HEK293 (cell line): ENCODE measurements around the gene SCN8A.

Source experiments
- KLF10 ChIP-seq: fragments of 450-650 bp; IDR thresholded peaks from 2 replicates; pipeline ENCODE4 v1.5.1; 2018; ENCODE audit warnings: missing biosample characterization, mild to moderate bottlenecking, missing genetic modification characterization
- KLF16 ChIP-seq: fragments of 450-650 bp; formaldehyde crosslinking; IDR thresholded peaks from 2 replicates; pipeline ENCODE4 v1.5.1; 2017; ENCODE audit warnings: missing biosample characterization, missing genetic modification characterization
- MZF1 ChIP-seq: fragments of 450-650 bp; formaldehyde crosslinking; IDR thresholded peaks from 2 replicates; pipeline ENCODE4 v1.5.1; 2017; ENCODE audit warnings: missing biosample characterization, missing genetic modification characterization, borderline replicate concordance
- YY1 ChIP-seq: fragments of 450-650 bp; formaldehyde crosslinking; IDR thresholded peaks from 2 replicates; pipeline ENCODE4 v1.5.1; 2018; ENCODE audit warnings: missing biosample characterization, missing genetic modification characterization
- ZBTB20 ChIP-seq: fragments of 450-650 bp; formaldehyde crosslinking; IDR thresholded peaks from 2 replicates; pipeline ENCODE4 v1.5.1; 2016; ENCODE audit warnings: missing biosample characterization, missing genetic modification characterization
- ZBTB8A ChIP-seq: fragments of 450-650 bp; formaldehyde crosslinking; IDR thresholded peaks from 2 replicates; pipeline ENCODE4 v1.5.1; 2016; ENCODE audit warnings: missing biosample characterization, missing genetic modification characterization
- ZNF423 ChIP-seq: fragments of 450-650 bp; formaldehyde crosslinking; IDR thresholded peaks from 2 replicates; pipeline ENCODE4 v1.5.1; 2016; ENCODE audit warnings: missing biosample characterization, missing genetic modification characterization
- TF ChIP-seq, protein P1 (sequence below): fragments of 450-650 bp; formaldehyde crosslinking; IDR thresholded peaks from 2 replicates; pipeline ENCODE4 v1.5.1; 2016; ENCODE audit warnings: missing biosample characterization, missing genetic modification characterization
- TF ChIP-seq, protein P2 (sequence below): fragments of 450-650 bp; formaldehyde crosslinking; IDR thresholded peaks from 2 replicates; pipeline ENCODE4 v1.5.1; 2016; ENCODE audit warnings: missing biosample characterization, missing genetic modification characterization
- TF ChIP-seq, protein P3 (sequence below): fragments of 450-650 bp; formaldehyde crosslinking; IDR thresholded peaks from 2 replicates; pipeline ENCODE4 v1.5.1; 2016; ENCODE audit warnings: missing biosample characterization, missing genetic modification characterization
- TF ChIP-seq, protein P4 (sequence below): fragments of 450-650 bp; formaldehyde crosslinking; IDR thresholded peaks from 2 replicates; pipeline ENCODE4 v1.5.1; 2016; ENCODE audit warnings: missing biosample characterization, missing genetic modification characterization

DNA sequence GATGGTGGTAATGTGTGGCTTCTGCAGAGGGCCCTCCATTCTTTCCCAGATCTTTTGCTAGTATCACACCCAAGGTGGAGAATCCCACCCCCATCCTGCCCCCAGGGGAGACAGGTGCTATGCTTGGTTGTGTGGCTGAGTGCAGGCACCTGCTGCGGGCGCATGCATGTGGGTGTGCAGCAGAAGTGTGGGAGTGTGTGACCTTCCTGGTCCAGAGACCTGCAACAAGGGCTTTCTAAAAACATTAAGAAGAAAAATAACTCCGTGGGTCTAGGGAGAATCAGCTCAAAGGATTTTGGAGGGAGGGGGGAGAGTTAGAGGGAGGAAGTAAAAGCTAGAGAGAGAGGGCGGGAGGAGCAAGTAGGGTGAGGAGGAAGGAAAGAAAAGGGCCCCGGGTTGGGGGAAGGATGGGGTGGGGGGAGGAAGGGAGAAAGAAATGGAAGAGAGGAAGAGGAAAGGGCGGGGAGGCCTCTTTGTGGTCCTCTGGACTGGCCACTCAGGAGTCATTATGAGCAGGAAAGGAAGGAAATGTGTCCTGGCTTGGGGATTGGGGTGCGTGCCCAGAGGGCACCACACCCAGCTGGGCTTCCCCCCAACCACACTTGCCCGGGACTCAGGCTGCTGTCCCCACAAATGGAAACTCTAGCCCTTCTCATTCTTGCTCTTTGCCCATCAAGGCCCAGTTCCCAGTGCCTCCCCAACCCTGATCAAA, 260.5 kb downstream of the SCN8A start:
- TF ChIP-seq, protein P1, sequence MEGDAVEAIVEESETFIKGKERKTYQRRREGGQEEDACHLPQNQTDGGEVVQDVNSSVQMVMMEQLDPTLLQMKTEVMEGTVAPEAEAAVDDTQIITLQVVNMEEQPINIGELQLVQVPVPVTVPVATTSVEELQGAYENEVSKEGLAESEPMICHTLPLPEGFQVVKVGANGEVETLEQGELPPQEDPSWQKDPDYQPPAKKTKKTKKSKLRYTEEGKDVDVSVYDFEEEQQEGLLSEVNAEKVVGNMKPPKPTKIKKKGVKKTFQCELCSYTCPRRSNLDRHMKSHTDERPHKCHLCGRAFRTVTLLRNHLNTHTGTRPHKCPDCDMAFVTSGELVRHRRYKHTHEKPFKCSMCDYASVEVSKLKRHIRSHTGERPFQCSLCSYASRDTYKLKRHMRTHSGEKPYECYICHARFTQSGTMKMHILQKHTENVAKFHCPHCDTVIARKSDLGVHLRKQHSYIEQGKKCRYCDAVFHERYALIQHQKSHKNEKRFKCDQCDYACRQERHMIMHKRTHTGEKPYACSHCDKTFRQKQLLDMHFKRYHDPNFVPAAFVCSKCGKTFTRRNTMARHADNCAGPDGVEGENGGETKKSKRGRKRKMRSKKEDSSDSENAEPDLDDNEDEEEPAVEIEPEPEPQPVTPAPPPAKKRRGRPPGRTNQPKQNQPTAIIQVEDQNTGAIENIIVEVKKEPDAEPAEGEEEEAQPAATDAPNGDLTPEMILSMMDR (tag by site-specific recombination) = no peak
- TF ChIP-seq ZBTB20 = no peak; the same call in 1 of the 2 replicates
- no peak for TF ChIP-seq KLF10
- no peak for TF ChIP-seq MZF1 (tag by site-specific recombination)
- TF ChIP-seq ZNF423 = no peak
- TF ChIP-seq KLF16 (tag by site-specific recombination) = no peak
- no peak for TF ChIP-seq YY1 (tag by site-specific recombination)
- TF ChIP-seq ZBTB8A (tag by site-specific recombination) = no peak
- TF ChIP-seq, protein P2, sequence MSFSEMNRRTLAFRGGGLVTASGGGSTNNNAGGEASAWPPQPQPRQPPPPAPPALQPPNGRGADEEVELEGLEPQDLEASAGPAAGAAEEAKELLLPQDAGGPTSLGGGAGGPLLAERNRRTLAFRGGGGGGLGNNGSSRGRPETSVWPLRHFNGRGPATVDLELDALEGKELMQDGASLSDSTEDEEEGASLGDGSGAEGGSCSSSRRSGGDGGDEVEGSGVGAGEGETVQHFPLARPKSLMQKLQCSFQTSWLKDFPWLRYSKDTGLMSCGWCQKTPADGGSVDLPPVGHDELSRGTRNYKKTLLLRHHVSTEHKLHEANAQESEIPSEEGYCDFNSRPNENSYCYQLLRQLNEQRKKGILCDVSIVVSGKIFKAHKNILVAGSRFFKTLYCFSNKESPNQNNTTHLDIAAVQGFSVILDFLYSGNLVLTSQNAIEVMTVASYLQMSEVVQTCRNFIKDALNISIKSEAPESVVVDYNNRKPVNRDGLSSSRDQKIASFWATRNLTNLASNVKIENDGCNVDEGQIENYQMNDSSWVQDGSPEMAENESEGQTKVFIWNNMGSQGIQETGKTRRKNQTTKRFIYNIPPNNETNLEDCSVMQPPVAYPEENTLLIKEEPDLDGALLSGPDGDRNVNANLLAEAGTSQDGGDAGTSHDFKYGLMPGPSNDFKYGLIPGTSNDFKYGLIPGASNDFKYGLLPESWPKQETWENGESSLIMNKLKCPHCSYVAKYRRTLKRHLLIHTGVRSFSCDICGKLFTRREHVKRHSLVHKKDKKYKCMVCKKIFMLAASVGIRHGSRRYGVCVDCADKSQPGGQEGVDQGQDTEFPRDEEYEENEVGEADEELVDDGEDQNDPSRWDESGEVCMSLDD (tag by site-specific recombination) = no peak
- TF ChIP-seq, protein P3, sequence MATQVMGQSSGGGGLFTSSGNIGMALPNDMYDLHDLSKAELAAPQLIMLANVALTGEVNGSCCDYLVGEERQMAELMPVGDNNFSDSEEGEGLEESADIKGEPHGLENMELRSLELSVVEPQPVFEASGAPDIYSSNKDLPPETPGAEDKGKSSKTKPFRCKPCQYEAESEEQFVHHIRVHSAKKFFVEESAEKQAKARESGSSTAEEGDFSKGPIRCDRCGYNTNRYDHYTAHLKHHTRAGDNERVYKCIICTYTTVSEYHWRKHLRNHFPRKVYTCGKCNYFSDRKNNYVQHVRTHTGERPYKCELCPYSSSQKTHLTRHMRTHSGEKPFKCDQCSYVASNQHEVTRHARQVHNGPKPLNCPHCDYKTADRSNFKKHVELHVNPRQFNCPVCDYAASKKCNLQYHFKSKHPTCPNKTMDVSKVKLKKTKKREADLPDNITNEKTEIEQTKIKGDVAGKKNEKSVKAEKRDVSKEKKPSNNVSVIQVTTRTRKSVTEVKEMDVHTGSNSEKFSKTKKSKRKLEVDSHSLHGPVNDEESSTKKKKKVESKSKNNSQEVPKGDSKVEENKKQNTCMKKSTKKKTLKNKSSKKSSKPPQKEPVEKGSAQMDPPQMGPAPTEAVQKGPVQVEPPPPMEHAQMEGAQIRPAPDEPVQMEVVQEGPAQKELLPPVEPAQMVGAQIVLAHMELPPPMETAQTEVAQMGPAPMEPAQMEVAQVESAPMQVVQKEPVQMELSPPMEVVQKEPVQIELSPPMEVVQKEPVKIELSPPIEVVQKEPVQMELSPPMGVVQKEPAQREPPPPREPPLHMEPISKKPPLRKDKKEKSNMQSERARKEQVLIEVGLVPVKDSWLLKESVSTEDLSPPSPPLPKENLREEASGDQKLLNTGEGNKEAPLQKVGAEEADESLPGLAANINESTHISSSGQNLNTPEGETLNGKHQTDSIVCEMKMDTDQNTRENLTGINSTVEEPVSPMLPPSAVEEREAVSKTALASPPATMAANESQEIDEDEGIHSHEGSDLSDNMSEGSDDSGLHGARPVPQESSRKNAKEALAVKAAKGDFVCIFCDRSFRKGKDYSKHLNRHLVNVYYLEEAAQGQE = no peak
- TF ChIP-seq, protein P4, sequence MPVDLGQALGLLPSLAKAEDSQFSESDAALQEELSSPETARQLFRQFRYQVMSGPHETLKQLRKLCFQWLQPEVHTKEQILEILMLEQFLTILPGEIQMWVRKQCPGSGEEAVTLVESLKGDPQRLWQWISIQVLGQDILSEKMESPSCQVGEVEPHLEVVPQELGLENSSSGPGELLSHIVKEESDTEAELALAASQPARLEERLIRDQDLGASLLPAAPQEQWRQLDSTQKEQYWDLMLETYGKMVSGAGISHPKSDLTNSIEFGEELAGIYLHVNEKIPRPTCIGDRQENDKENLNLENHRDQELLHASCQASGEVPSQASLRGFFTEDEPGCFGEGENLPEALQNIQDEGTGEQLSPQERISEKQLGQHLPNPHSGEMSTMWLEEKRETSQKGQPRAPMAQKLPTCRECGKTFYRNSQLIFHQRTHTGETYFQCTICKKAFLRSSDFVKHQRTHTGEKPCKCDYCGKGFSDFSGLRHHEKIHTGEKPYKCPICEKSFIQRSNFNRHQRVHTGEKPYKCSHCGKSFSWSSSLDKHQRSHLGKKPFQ = no peak
